ENCODE results near the gene PCDHB16. TPM values are rescaled to one million over a fixed set of nuclear protein-coding genes. Genes with fewer than 3 reads are reported as not detected.
"Not testable (repeated sequence)": the region's sequence is repeated elsewhere in the genome, so short reads cannot be mapped to it uniquely, and the experiment has no call there.

The PCDHB16 gene
- total RNA-seq (2014; rRNA removed; shearing (Covaris generic); ENCODE audit: low replicate concordance), result 0.04 and 0.54 TPM in 2 replicates

GRCh38 chr5:141182248-141182647 lies at the start of gene PCDHB16:
Gene PCDHB16, plus strand, starts transcription at chr5:141182387. Its CDS starts 173 bp downstream, at chr5:141182560.
- Histone ChIP-seq H3K36me3 (ENCODE audit: insufficient read depth, low read length) (no peaks in the 10 kb centered on the region), H3K9me3 (ENCODE audit: low read length) (no peaks in the 10 kb centered on the region), H3K4me3 (ENCODE audit: low read length) (no peak within 1 kb of the TSS), H3K27ac (ENCODE audit: low read length) (no peak within 1 kb of the TSS), H2AFZ (ENCODE audit: low read length) (no peak within 1 kb of the TSS), H3K9ac (ENCODE audit: low read length) (no peak within 1 kb of the TSS), H4K20me1 (ENCODE audit: insufficient read depth, low read depth, low read length) (no peaks in the 10 kb centered on the region), H3K4me2 (ENCODE audit: low read depth, low read length, poor library complexity, severe bottlenecking) (no peak within 1 kb of the TSS), H3K9me2 (replicated peaks; ENCODE audit: insufficient read depth, low read length) (no peaks in the 10 kb centered on the region), H3K4me1 (ENCODE audit: low read length) (no peaks in the 10 kb centered on the region), H3K27me3 (ENCODE audit: low read length) (no peaks in the 10 kb centered on the region), H3K79me2 (ENCODE audit: low read length) (no peaks in the 10 kb centered on the region)
- DNase-seq, result peak; percentile 68

DNA sequence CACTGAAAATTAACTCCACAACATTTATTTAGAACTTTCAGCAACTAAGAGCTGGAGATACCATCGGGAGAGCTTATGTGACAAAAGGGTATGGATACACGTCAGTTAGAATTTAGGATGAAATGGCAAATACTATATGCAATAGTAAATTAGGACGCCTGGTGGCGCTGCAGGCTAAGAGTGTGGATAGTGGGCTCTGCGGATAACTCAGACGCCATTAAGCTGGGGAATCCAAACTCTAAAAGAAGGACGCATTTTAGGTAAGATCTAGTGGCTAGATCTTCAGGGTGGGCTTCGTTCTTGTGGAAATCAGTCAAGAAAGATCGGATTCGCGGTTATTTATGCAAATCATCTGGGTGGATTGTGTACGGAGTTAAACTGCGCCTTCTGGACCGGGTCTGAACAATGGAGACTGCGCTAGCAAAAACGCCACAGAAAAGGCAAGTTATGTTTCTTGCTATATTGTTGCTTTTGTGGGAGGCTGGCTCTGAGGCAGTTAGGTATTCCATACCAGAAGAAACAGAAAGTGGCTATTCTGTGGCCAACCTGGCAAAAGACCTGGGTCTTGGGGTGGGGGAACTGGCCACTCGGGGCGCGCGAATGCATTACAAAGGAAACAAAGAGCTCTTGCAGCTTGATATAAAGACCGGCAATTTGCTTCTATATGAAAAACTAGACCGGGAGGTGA lies 47.0 kb upstream of the PCDHB16 start, which contains the start of gene PCDHB5:
TSS of gene PCDHB5 (plus strand) at position 177 of the 688 bp plus-strand sequence. CDS start at position 406, 229 bp downstream.
- H3K36me3 ChIP-seq (ENCODE audit: insufficient read depth, low read length), result no peaks in the 10 kb centered on the region
- peak; percentile 62 for DNase-seq
- H4K20me1 ChIP-seq (ENCODE audit: insufficient read depth, low read depth, low read length), result no peaks in the 10 kb centered on the region
- no peaks in the 10 kb centered on the region for H3K79me2 ChIP-seq (ENCODE audit: low read length)
- H2AFZ ChIP-seq (ENCODE audit: low read length), result no peak within 1 kb of the TSS
- no peak within 1 kb of the TSS for H3K9ac ChIP-seq (ENCODE audit: low read length)
- no peaks in the 10 kb centered on the region for H3K9me2 ChIP-seq (replicated peaks; ENCODE audit: insufficient read depth, low read length)
- no peak within 1 kb of the TSS for H3K4me3 ChIP-seq (ENCODE audit: low read length)
- no peaks in the 10 kb centered on the region for H3K4me1 ChIP-seq (ENCODE audit: low read length)
- H3K27me3 ChIP-seq (ENCODE audit: low read length), result no peaks in the 10 kb centered on the region
- H3K9me3 ChIP-seq (ENCODE audit: low read length), result 0 out of 2 replicates have a peak, but pooled peaks cover 2% of the 10 kb centered on the region
- H3K27ac ChIP-seq (ENCODE audit: low read length), result no peak within 1 kb of the TSS
- H3K4me2 ChIP-seq (ENCODE audit: low read depth, low read length, poor library complexity, severe bottlenecking), result no peak within 1 kb of the TSS

DNA sequence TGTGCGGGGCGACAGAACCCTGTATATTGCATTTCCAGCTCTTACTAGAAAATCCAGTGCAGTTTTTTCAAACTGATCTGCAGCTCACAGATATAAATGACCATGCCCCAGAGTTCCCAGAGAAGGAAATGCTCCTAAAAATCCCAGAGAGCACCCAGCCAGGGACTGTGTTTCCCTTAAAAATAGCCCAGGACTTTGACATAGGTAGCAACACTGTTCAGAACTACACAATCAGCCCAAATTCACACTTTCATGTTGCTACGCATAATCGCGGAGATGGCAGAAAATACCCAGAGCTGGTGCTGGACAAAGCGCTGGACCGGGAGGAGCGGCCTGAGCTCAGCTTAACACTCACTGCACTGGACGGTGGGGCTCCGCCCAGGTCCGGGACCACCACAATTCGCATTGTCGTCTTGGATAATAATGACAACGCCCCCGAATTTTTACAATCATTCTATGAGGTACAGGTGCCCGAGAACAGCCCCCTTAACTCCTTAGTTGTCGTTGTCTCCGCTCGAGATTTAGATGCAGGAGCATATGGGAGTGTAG lies 46.4 kb upstream of the PCDHB16 start:
- no peaks in the 10 kb centered on the region for H4K20me1 ChIP-seq (ENCODE audit: insufficient read depth, low read depth, low read length)
- no peaks in the 10 kb centered on the region for H3K79me2 ChIP-seq (ENCODE audit: low read length)
- H3K9ac ChIP-seq (ENCODE audit: low read length), result no peak overlapping the region
- no peaks in the 10 kb centered on the region for H3K9me2 ChIP-seq (replicated peaks; ENCODE audit: insufficient read depth, low read length)
- no peak overlapping the region for H3K4me2 ChIP-seq (ENCODE audit: low read depth, low read length, poor library complexity, severe bottlenecking)
- no peak overlapping the region for H2AFZ ChIP-seq (ENCODE audit: low read length)
- no peak for DNase-seq
- no peak overlapping the region for H3K27ac ChIP-seq (ENCODE audit: low read length)
- no peaks in the 10 kb centered on the region for H3K36me3 ChIP-seq (ENCODE audit: insufficient read depth, low read length)
- no peak overlapping the region for H3K4me3 ChIP-seq (ENCODE audit: low read length)
- H3K4me1 ChIP-seq (ENCODE audit: low read length), result no peaks in the 10 kb centered on the region
- 0 out of 2 replicates have a peak, but pooled peaks cover 2% of the 10 kb centered on the region for H3K9me3 ChIP-seq (ENCODE audit: low read length)
- H3K27me3 ChIP-seq (ENCODE audit: low read length), result no peaks in the 10 kb centered on the region

GRCh38 chr5:141137346-141137745 lies 44.8 kb upstream of the PCDHB16 start:
- not testable (repeated sequence) for H3K9me2 ChIP-seq (replicated peaks; ENCODE audit: insufficient read depth, low read length); DNase-seq; H3K36me3 ChIP-seq (ENCODE audit: insufficient read depth, low read length); H3K27me3 ChIP-seq (ENCODE audit: low read length); H3K9ac ChIP-seq (ENCODE audit: low read length); H3K27ac ChIP-seq (ENCODE audit: low read length); H3K4me2 ChIP-seq (ENCODE audit: low read depth, low read length, poor library complexity, severe bottlenecking); H3K4me1 ChIP-seq (ENCODE audit: low read length); H3K79me2 ChIP-seq (ENCODE audit: low read length); H3K4me3 ChIP-seq (ENCODE audit: low read length); H2AFZ ChIP-seq (ENCODE audit: low read length); H3K9me3 ChIP-seq (ENCODE audit: low read length); H4K20me1 ChIP-seq (ENCODE audit: insufficient read depth, low read depth, low read length)

- peak; percentile 63 for DNase-seq
- H3K9ac ChIP-seq (ENCODE audit: low read length), result no peak within 1 kb of the TSS
- no peaks in the 10 kb centered on the region for H4K20me1 ChIP-seq (ENCODE audit: insufficient read depth, low read depth, low read length)
- H3K4me3 ChIP-seq (ENCODE audit: low read length), result no peak within 1 kb of the TSS
- no peaks in the 10 kb centered on the region for H3K9me3 ChIP-seq (ENCODE audit: low read length)
- no peak within 1 kb of the TSS for H2AFZ ChIP-seq (ENCODE audit: low read length)
- no peak within 1 kb of the TSS for H3K27ac ChIP-seq (ENCODE audit: low read length)
- H3K9me2 ChIP-seq (replicated peaks; ENCODE audit: insufficient read depth, low read length), result no peaks in the 10 kb centered on the region
- H3K4me1 ChIP-seq (ENCODE audit: low read length), result no peaks in the 10 kb centered on the region
- H3K79me2 ChIP-seq (ENCODE audit: low read length), result no peaks in the 10 kb centered on the region
- no peak within 1 kb of the TSS for H3K4me2 ChIP-seq (ENCODE audit: low read depth, low read length, poor library complexity, severe bottlenecking)
- no peaks in the 10 kb centered on the region for H3K36me3 ChIP-seq (ENCODE audit: insufficient read depth, low read length)
- no peaks in the 10 kb centered on the region for H3K27me3 ChIP-seq (ENCODE audit: low read length)
Measured at GRCh38 chr5:141149812-141150211, 32.4 kb upstream of the PCDHB16 start, which contains the start of gene PCDHB6. Gene PCDHB6, plus strand, starts transcription at chr5:141150057. Its CDS starts 201 bp downstream, at chr5:141150258.

- Histone ChIP-seq H3K9me3 (ENCODE audit: low read length) (no peaks in the 10 kb centered on the region), H4K20me1 (ENCODE audit: insufficient read depth, low read depth, low read length) (no peaks in the 10 kb centered on the region), H3K27ac (ENCODE audit: low read length) (no peak overlapping the region), H3K4me3 (ENCODE audit: low read length) (no peak overlapping the region), H2AFZ (ENCODE audit: low read length) (no peak overlapping the region), H3K9ac (ENCODE audit: low read length) (no peak overlapping the region), H3K36me3 (ENCODE audit: insufficient read depth, low read length) (no peaks in the 10 kb centered on the region), H3K4me1 (ENCODE audit: low read length) (no peaks in the 10 kb centered on the region), H3K9me2 (replicated peaks; ENCODE audit: insufficient read depth, low read length) (no peaks in the 10 kb centered on the region), H3K4me2 (ENCODE audit: low read depth, low read length, poor library complexity, severe bottlenecking) (no peak overlapping the region), H3K79me2 (ENCODE audit: low read length) (no peaks in the 10 kb centered on the region), H3K27me3 (ENCODE audit: low read length) (no peaks in the 10 kb centered on the region)
- no peak for DNase-seq
Measured at GRCh38 chr5:141150224-141150992, 31.8 kb upstream of the PCDHB16 start.

DNA sequence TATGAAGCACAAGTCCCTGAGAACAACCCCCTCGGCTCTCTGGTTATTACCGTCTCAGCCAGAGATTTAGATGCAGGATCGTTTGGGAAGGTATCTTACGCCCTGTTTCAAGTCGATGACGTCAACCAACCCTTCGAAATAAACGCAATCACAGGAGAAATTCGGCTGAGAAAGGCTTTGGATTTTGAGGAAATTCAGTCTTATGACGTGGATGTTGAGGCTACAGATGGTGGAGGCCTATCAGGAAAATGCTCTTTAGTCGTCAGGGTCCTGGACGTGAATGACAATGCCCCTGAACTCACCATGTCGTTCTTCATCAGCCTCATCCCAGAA lies 31.2 kb upstream of the PCDHB16 start:
- DNase-seq, result no peak
- Histone ChIP-seq H3K79me2 (ENCODE audit: low read length) (no peaks in the 10 kb centered on the region), H3K4me2 (ENCODE audit: low read depth, low read length, poor library complexity, severe bottlenecking) (no peak overlapping the region), H3K4me1 (ENCODE audit: low read length) (no peaks in the 10 kb centered on the region), H3K9ac (ENCODE audit: low read length) (no peak overlapping the region), H3K4me3 (ENCODE audit: low read length) (no peak overlapping the region), H3K9me2 (replicated peaks; ENCODE audit: insufficient read depth, low read length) (no peaks in the 10 kb centered on the region), H3K9me3 (ENCODE audit: low read length) (no peaks in the 10 kb centered on the region), H3K27me3 (ENCODE audit: low read length) (no peaks in the 10 kb centered on the region), H4K20me1 (ENCODE audit: insufficient read depth, low read depth, low read length) (no peaks in the 10 kb centered on the region), H3K36me3 (ENCODE audit: insufficient read depth, low read length) (no peaks in the 10 kb centered on the region), H2AFZ (ENCODE audit: low read length) (no peak overlapping the region), H3K27ac (ENCODE audit: low read length) (no peak overlapping the region)

DNA sequence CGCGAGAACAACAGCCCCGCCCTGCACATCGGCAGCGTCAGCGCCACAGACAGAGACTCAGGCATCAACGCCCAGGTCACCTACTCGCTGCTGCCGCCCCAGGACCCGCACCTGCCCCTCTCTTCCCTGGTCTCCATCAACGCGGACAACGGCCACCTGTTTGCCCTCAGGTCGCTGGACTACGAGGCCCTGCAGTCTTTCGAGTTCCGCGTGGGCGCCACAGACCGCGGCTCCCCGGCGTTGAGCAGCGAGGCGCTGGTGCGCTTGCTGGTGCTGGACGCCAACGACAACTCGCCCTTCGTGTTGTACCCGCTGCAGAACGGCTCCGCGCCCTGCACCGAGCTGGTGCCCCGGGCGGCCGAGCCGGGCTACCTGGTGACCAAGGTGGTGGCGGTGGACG lies 30.6 kb upstream of the PCDHB16 start:
- not testable (repeated sequence) for H3K27ac ChIP-seq (ENCODE audit: low read length); H3K27me3 ChIP-seq (ENCODE audit: low read length); H3K36me3 ChIP-seq (ENCODE audit: insufficient read depth, low read length); H3K9me3 ChIP-seq (ENCODE audit: low read length); H2AFZ ChIP-seq (ENCODE audit: low read length); DNase-seq; H3K79me2 ChIP-seq (ENCODE audit: low read length); H3K4me2 ChIP-seq (ENCODE audit: low read depth, low read length, poor library complexity, severe bottlenecking); H3K9me2 ChIP-seq (replicated peaks; ENCODE audit: insufficient read depth, low read length); H4K20me1 ChIP-seq (ENCODE audit: insufficient read depth, low read depth, low read length); H3K9ac ChIP-seq (ENCODE audit: low read length); H3K4me1 ChIP-seq (ENCODE audit: low read length); H3K4me3 ChIP-seq (ENCODE audit: low read length)

Measured in Karpas-422 (cell line).